Mucosa of descending colon (tissue), 3 donors: Measurements from ENCODE around the gene MYBPC2. TPM values are rescaled to one million over a fixed set of nuclear protein-coding genes. Genes with fewer than 3 reads are reported as not detected.
"Not testable (repeated sequence)": the region's sequence is repeated elsewhere in the genome, so short reads cannot be mapped to it uniquely, and the experiment has no call there.

Source experiments
- ATAC-seq: fragments of 200-7000 bp; cut with Tn5 transposase; one replicate; pipeline ENCODE4 v1.9.1; 2020; ENCODE audit warnings: mild to moderate bottlenecking, moderate library complexity
- DNase-seq, 3 donors: peaks; one replicate each; pipeline ENCODE4 v3.0.0-alpha.2; 2020
- H3K36me3 ChIP-seq: fragments of 200-600 bp; one replicate; pipeline ENCODE4 v1.8.0; 2021; ENCODE audit warnings: low read depth, mild to moderate bottlenecking
- H3K4me1 ChIP-seq: fragments of 200-600 bp; one replicate; pipeline ENCODE4 v1.8.0; 2021; ENCODE audit warnings: low read depth, mild to moderate bottlenecking
- H3K4me3 ChIP-seq: fragments of 200-600 bp; one replicate; pipeline ENCODE4 v1.8.0; 2021; ENCODE audit warnings: mild to moderate bottlenecking
- H3K9me3 ChIP-seq: fragments of 200-600 bp; one replicate; pipeline ENCODE4 v1.8.0; 2021; ENCODE audit warnings: mild to moderate bottlenecking
- intact Hi-C, 2 donors: fragments of 100-400 bp; cut with DNase I in 1 of 2; cut with micrococcal nuclease in 1 of 2; formaldehyde crosslinking; loops; one replicate each; pipeline versions ENCODE4 v1.11.0 to v1.11.1; 2022; cut with DNase I, micrococcal nuclease
- total RNA-seq, 3 donors: library from RNA; stranded (reverse); fragmentation: NEBNext Ultra II Directional in 2 of 3; extraction: Animal tissue kit (Norgen Biotek cat#: 25700) in 2 of 3; gene quantifications; one replicate each; pipeline versions ENCODE4 v1.2.1 to v1.2.4, GENCODE V29; 2021 to 2023
- TF ChIP-seq, protein P1 (sequence below): fragments of 200-600 bp; IDR thresholded peaks from one replicate; pipeline ENCODE4 v1.8.0; 2022; ENCODE audit warnings: antibody characterized with exemption, mild to moderate bottlenecking
- donor health status: DM: no; HTN: no; CAD: no; lungs with moderate emphysema.
- donor health status: DM: no; HTN: no; CAD: no.
- donor health status: DM: no; HTN: yes; CAD: no.

The MYBPC2 gene
- total RNA-seq, 3 donors from 2014 or later: 0.10 to 0.14 TPM; not detected in 1

DNA sequence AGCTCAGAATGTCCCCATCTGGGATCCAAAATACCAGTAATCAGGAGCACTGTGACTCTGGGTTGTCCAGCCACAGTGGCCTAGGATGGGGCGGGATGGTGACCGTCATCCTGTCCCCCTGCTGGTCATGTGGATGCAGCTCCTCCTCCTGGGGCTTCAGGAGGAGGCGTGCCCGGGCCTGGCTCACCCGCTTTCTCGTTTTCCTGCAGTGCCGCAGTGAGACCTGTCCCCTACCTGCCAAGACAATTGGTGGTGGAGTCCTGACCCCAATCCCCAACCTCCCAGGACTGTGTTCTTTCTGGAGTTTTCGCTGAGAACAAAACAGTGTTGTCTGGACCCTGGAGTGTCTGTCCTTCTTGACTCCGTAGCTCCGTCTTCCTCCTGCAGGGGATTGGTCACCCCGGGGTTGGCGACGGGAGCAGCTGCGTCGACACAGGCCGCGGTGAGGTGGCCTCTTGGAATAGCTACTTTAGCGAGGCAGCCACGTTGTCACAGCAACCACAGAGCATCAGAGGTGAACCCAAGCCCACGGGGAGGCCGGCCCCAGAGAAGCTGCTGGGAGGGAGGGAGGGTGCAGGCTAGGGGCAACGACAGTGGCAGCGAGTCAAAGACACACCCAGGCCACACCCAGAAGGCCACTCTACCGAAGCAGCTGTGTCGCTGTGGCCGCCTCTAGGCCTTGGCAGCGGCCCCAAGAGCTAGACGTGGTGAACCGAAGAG is 33.5 kb downstream of the MYBPC2 start:
- Histone ChIP-seq H3K9me3 (no peaks in the 10 kb centered on the region), H3K4me3 (no peak overlapping the region), H3K4me1 (no peaks in the 10 kb centered on the region), H3K36me3 (no peaks in the 10 kb centered on the region)
- peak; percentile 90 for ATAC-seq
- TF ChIP-seq, protein P1, sequence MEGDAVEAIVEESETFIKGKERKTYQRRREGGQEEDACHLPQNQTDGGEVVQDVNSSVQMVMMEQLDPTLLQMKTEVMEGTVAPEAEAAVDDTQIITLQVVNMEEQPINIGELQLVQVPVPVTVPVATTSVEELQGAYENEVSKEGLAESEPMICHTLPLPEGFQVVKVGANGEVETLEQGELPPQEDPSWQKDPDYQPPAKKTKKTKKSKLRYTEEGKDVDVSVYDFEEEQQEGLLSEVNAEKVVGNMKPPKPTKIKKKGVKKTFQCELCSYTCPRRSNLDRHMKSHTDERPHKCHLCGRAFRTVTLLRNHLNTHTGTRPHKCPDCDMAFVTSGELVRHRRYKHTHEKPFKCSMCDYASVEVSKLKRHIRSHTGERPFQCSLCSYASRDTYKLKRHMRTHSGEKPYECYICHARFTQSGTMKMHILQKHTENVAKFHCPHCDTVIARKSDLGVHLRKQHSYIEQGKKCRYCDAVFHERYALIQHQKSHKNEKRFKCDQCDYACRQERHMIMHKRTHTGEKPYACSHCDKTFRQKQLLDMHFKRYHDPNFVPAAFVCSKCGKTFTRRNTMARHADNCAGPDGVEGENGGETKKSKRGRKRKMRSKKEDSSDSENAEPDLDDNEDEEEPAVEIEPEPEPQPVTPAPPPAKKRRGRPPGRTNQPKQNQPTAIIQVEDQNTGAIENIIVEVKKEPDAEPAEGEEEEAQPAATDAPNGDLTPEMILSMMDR: no peak
- intact Hi-C loops: loop anchor here in 1 of 2 donors (10.0 kb wide), 1 partner anchor 101 kb away; the partner anchor contains the start of gene NAPSA
- DNase-seq: peak; percentile 75 to 79 (median 76)

DNA sequence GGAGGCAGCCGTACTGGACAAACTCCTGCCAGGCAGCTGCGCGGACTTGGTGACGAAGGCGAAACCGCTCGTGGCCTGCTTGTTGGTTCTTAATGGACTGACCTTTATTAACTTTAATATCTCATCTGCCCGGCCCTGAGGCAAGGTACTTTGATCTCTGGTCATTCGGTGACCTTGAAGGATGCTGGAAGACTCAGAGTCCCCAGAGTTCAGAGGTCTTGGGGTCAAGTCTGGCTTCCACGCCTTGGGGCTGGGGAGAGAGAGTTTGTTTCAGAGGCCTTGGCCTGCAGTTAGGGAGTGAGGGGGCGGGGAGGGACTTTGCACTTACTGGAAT is 34.0 kb downstream of the MYBPC2 start:
- H3K9me3 ChIP-seq: no peaks in the 10 kb centered on the region
- H3K4me3 ChIP-seq: no peak overlapping the region
- no peaks in the 10 kb centered on the region for H3K4me1 ChIP-seq
- ATAC-seq (no peak), DNase-seq (peak in 1 of 3 donors; percentile 29)
- intact Hi-C loops: loop anchor here in 1 of 2 donors (10.0 kb wide), 1 partner anchor 102 kb away; the partner anchor contains the start of gene NAPSA
- no peaks in the 10 kb centered on the region for H3K36me3 ChIP-seq
- TF ChIP-seq, protein P1: no peak

DNA sequence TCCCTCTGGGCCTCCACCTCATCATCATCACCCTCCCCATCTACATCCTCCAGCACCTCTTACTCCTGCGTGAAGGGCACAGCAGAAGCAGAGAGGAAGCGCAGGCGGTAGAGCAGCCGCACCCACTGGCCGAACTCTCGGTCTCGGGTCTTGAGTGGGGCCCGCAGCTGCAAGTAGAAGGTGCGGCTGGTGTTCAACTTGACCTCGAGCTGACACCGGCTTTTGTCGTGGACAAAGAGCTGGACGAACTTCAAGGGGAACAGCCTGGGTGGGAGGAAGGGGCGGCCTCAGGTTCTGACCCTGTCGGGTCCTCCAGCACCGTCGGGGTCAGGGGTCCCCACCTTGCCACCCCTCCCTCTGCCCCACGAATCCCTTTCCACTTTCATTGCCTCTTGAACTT is 34.9 kb downstream of the MYBPC2 start:
- ATAC-seq (no peak), DNase-seq (no peak)
- no peak overlapping the region for H3K4me3 ChIP-seq
- H3K36me3 ChIP-seq: no peaks in the 10 kb centered on the region
- no peaks in the 10 kb centered on the region for H3K9me3 ChIP-seq
- no peaks in the 10 kb centered on the region for H3K4me1 ChIP-seq
- TF ChIP-seq, protein P1: no peak
- intact Hi-C loops: loop anchor here in 1 of 2 donors (10.0 kb wide), 1 partner anchor 103 kb away; the partner anchor contains the start of gene NAPSA

DNA sequence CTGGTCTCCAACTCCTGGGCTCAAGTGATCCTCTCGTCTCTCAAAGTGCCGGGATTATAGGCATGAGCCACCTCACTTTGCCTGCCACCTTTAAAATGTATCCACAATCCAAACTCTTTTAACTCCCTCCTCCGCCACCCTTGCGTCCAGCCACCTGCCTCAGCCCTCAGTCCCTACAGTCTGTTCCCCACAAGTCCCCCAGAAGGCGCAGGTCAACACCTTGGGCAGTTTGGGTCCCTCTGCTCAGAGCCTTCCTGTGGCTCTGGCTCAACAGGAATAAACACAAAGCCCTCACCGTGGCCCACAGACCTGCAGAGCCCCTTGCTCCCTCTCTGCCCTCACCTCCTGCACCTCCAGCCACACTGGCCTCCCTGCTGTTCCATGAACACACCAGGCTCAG is 36.1 kb downstream of the MYBPC2 start:
- H3K4me3 ChIP-seq: no peak overlapping the region
- H3K4me1 ChIP-seq: no peaks in the 10 kb centered on the region
- DNase-seq (no peak), ATAC-seq (no peak)
- TF ChIP-seq, protein P1: no peak
- H3K36me3 ChIP-seq: no peaks in the 10 kb centered on the region
- intact Hi-C loops: loop anchor here in 1 of 2 donors (10.0 kb wide), 1 partner anchor 104 kb away; the partner anchor contains the start of gene NAPSA
- H3K9me3 ChIP-seq: no peaks in the 10 kb centered on the region

DNA sequence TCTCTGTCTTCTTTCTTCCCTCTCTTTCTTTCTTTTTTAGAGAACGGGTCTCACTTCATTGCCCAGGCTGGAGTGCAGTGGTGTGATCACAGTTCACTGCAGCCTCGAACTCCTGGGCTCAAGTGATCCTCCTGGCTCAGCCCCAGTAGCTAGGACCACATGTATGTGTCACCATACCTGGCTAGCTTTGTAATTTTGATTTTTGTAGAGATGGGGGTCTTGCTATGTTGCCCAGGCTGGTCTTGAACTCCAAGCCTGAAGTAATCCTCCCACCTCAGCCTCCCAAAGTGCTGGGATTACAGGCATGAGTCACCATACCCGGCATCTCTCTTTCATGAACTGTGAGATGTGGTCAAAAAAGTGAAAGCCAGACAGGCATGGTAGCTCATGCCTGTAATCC is 40.6 kb downstream of the MYBPC2 start:
- intact Hi-C loops, H3K4me3 ChIP-seq, H3K9me3 ChIP-seq, DNase-seq, ATAC-seq, H3K36me3 ChIP-seq, H3K4me1 ChIP-seq: not testable (repeated sequence)

DNA sequence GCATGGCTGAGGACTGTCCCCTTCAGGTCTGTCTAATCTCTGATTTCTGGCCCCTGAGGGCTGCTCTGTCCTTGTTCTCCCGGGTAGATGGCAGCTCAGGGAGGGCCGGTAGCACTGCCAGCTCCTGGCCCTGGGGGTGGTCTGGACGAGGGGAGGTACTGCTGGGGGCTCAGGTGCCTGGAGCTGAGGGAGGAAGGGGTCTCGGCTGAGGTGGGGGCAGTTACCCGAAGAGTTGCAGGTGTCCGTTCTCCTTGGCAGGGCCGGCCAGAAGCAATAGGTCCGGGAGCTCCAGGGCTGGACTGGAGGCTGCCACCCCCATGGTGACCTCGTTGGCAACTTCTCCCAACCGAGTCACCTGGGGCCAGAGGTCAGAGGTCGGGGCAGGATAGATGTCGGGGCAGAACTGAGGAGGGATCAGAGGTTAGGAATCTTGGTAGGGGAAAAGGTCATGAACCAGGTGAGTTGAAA is 42.4 kb downstream of the MYBPC2 start:
- Histone ChIP-seq H3K4me3 (no peak overlapping the region), H3K4me1 (peaks cover 10% of the 10 kb centered on the region), H3K36me3 (no peaks in the 10 kb centered on the region), H3K9me3 (no peaks in the 10 kb centered on the region)
- TF ChIP-seq, protein P1: no peak
- ATAC-seq (no peak), DNase-seq (no peak)
- intact Hi-C loops: no loop called here
